Islet of Langerhans (tissue), 1 donor: ENCODE results near the gene DCDC2.
"Not testable (repeated sequence)": the region's sequence is repeated elsewhere in the genome, so short reads cannot be mapped to it uniquely, and the experiment has no call there.

Source experiments
- FAIRE-seq: peaks from one replicate; lab custom pipeline; 2011; peaks lifted over from hg19 to GRCh38; lab: Jason Lieb, UNC

The DCDC2 gene

GRCh38 chr6:24145690-24146131 lies 212.1 kb downstream of the DCDC2 start:
- no peak for FAIRE-seq

GRCh38 chr6:24142733-24143132 lies 215.1 kb downstream of the DCDC2 start:
- FAIRE-seq: not testable (repeated sequence)

GRCh38 chr6:24140591-24140990 lies 217.3 kb downstream of the DCDC2 start:
- FAIRE-seq: no peak

- FAIRE-seq: no peak
These were observed 218.2 kb downstream of the DCDC2 start for GRCh38 chr6:24139639-24140038.

GRCh38 chr6:24139080-24139479 lies 218.8 kb downstream of the DCDC2 start:
- FAIRE-seq: no peak

- no peak for FAIRE-seq
These were observed 226.1 kb downstream of the DCDC2 start for GRCh38 chr6:24131751-24132150.

GRCh38 chr6:24127316-24127715 lies 230.5 kb downstream of the DCDC2 start:
- no peak for FAIRE-seq

- no peak for FAIRE-seq
These were observed 231.2 kb downstream of the DCDC2 start for GRCh38 chr6:24126586-24127192.

- no peak for FAIRE-seq
These were observed 231.9 kb downstream of the DCDC2 start, which contains the start of gene NRSN1 for GRCh38 chr6:24125980-24126379. Gene NRSN1 (plus strand): TSS chr6:24126215. CDS start chr6:24134328, 8,113 bp downstream.

- no peak for FAIRE-seq
These were observed 235.7 kb downstream of the DCDC2 start for GRCh38 chr6:24122139-24122538.
